ENCODE measurements around the gene NCLN.
"Not testable (repeated sequence)": the region's sequence is repeated elsewhere in the genome, so short reads cannot be mapped to it uniquely, and the experiment has no call there.

NCLN gene

DNA sequence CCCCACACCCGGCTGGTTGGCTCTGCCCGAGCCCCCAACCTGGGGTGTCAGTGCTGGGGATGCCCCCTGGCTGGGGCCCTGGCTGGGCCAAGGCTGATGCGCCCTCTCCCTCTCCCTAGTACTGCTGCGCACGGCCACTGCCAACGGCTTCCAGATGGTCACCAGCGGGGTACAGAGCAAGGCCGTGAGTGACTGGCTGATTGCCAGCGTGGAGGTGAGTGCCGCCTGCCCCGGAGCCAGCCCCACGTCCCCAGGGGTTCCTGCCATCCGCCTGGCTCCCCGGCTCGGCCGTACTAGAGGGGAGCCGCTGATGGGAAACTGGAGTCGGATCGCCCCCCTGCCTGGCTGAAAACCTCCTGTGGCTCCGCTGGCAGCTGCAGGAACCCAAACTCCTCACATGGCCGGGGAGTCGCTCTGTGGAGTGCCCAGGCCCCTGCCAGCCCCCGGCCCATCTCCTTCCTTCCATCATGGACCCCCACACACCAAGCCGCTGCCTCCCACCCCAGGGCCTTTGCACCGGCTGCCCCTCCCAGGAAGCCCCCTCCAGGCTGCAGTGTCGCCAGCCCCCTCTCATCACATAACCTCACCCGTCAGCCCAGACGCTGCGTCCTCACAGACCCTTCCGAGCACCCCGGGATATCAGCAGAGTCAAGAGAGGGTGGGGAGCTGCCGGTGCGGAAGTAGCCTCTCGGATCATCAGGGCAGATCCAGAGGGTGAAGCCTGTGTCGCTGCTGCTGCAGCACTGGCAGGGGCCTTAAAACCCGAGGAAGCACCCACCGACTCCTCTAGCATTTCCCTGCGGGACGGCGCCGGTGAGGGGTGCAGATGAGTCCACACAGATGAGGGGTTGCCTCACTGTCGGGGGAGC, 10.6 kb downstream of the NCLN start:
- Histone ChIP-seq H3K27me3 (ENCODE audit: control insufficient read depth, insufficient read depth, low read length) (no peaks in the 10 kb centered on the region), H3K9me3 (replicated peaks; ENCODE audit: low read length) (no peaks in the 10 kb centered on the region), H3K4me1 (ENCODE audit: control insufficient read depth, insufficient read depth, low read length) (no peaks in the 10 kb centered on the region), H3K4me3 (ENCODE audit: low read length) (no peak overlapping the region), H3K36me3 (ENCODE audit: insufficient read depth, low read length) (peaks cover 16% of the 10 kb centered on the region), H3K4me2 (ENCODE audit: low read length) (no peak overlapping the region), H3K9ac (ENCODE audit: low read depth, low read length) (no peak overlapping the region)

DNA sequence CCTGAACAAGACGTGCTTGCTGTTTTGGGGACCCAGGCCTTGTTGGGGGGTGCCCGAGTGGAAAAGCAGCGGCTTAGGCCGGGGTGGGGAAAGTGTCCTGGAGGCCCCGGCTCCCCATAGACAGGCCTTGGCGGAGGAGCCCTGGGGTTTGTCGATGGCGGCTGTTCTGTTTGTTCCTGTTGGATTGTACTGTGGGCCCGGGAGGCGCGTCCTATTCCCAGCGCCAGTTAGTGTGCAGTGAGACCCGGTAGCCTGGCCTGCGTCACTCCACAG, 11.1 kb downstream of the NCLN start:
- no peak overlapping the region for H3K9ac ChIP-seq (ENCODE audit: low read depth, low read length)
- no peaks in the 10 kb centered on the region for H3K9me3 ChIP-seq (replicated peaks; ENCODE audit: low read length)
- no peaks in the 10 kb centered on the region for H3K4me1 ChIP-seq (ENCODE audit: control insufficient read depth, insufficient read depth, low read length)
- no peak overlapping the region for H3K4me3 ChIP-seq (ENCODE audit: low read length)
- no peaks in the 10 kb centered on the region for H3K27me3 ChIP-seq (ENCODE audit: control insufficient read depth, insufficient read depth, low read length)
- peaks cover 16% of the 10 kb centered on the region for H3K36me3 ChIP-seq (ENCODE audit: insufficient read depth, low read length)
- no peak overlapping the region for H3K4me2 ChIP-seq (ENCODE audit: low read length)

DNA sequence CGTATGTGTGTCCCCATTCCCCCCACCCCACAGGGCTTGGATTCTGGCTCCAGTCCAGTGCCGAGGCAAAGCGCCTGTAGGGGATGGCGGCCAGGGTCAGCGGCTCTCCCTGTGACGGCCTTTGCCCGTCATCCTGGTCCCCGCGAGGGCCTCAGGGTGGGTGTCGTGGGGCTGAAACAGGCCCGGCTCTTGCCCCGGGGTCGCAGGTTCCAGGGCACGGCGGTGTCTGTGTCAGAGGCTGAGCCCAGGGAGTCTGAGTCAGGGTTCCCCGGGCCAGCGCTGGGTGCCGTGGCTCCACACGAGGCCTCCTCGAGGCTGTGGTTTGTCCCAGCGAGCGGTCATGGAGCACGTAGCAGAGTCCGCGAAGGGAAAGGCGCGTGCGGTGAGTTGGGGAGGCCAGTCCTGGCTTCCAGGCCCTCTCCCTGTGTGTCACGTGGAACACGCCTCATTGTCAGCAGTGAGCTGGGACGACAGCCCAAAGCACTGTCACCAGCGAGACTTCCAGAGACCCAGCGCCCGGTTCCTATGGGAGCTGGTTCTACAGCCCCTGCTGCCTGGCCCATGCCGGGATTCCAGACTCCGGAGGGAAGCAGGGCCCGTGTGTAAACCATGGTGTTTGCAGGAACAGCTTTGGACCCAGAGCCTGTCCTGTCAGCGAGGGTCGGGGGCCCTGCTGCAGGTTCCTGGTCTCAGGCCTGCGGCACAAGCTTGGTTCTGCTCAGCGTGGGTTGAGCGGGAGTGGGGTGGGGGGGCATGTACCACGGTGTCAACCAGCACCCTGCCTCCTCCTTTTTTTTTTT, 13.4 kb downstream of the NCLN start:
- no peak overlapping the region for H3K4me3 ChIP-seq (ENCODE audit: low read length)
- no peaks in the 10 kb centered on the region for H3K9me3 ChIP-seq (replicated peaks; ENCODE audit: low read length)
- peaks cover 12% of the 10 kb centered on the region for H3K36me3 ChIP-seq (ENCODE audit: insufficient read depth, low read length)
- no peaks in the 10 kb centered on the region for H3K27me3 ChIP-seq (ENCODE audit: control insufficient read depth, insufficient read depth, low read length)
- no peak overlapping the region for H3K9ac ChIP-seq (ENCODE audit: low read depth, low read length)
- no peak overlapping the region for H3K4me2 ChIP-seq (ENCODE audit: low read length)
- H3K4me1 ChIP-seq (ENCODE audit: control insufficient read depth, insufficient read depth, low read length) = no peaks in the 10 kb centered on the region

DNA sequence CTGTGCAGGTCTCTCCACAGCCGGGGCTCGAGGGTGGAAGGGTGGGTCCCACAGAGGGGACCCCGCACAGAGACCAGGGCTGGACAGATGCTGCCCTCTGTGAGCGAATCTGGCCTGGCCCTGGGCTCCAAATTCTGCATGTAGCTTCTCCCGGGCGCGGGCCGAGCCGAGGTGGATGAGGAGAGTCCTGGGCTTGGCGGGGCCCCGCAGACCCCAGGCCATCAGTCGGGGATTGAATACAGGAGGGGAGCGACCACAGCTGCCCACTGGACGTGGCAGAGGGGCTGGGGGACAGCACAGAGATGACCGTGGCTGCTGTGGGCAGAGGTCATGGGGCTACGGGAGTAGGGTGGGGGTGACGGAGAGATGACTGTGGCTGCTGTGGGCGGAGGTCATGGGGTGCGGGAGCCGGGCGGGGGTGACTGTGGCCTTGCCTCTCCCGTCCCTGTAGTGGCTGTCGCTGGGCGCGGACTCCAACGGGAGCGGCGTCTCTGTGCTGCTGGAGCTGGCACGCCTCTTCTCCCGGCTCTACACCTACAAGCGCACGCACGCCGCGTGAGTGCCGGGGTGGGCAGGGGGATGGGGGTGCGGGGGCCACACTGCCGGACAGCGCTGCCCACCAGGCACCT, 15.5 kb downstream of the NCLN start:
- Histone ChIP-seq H3K4me2 (ENCODE audit: low read length) (no peak overlapping the region), H3K9ac (ENCODE audit: low read depth, low read length) (no peak overlapping the region), H3K4me1 (ENCODE audit: control insufficient read depth, insufficient read depth, low read length) (no peaks in the 10 kb centered on the region), H3K36me3 (ENCODE audit: insufficient read depth, low read length) (peaks cover 16% of the 10 kb centered on the region), H3K9me3 (replicated peaks; ENCODE audit: low read length) (no peaks in the 10 kb centered on the region), H3K4me3 (ENCODE audit: low read length) (no peak overlapping the region), H3K27me3 (ENCODE audit: control insufficient read depth, insufficient read depth, low read length) (no peaks in the 10 kb centered on the region)

DNA sequence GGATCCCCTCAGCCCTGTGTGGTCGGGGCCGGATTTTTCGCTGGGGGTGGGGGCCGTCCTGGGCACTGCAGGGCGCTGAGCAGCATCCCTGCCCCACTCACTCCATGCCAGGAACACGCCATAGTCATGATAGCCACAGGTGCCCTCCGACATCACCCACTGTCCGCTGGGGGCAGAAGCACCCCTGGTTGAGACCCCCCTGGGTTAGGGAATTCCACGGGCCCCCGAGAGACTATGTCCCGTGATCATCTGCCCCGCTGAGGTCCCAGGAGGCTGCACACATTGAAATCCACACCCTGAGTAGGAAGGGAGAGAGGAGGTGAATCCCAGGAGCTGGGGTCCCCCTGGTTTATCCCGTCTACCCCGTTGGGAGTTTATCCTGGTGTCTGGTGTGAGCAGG, 16.2 kb downstream of the NCLN start:
- peaks cover 20% of the 10 kb centered on the region for H3K36me3 ChIP-seq (ENCODE audit: insufficient read depth, low read length)

DNA sequence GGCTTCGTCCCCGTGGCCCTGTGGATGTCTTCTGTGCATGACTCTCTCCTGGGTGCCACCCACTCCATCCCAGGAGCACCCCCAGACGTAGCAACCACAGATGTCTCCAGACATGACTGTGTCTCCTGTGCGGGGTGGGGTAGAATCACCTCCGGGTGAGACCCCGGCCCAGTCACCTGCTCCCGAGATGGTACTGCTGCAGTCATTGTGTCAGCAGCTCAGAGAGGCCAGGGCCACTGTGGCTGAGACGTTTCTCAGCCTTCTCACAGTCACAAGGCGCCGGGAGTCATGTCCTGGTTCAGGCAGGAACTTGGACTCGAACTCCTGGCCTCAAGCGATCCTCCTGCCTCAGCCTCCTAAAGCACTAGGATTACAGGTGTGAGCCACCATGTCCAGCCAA, 16.6 kb downstream of the NCLN start:
- no peak overlapping the region for H3K4me2 ChIP-seq (ENCODE audit: low read length)
- H3K9me3 ChIP-seq (replicated peaks; ENCODE audit: low read length) = no peaks in the 10 kb centered on the region
- no peaks in the 10 kb centered on the region for H3K27me3 ChIP-seq (ENCODE audit: control insufficient read depth, insufficient read depth, low read length)
- H3K9ac ChIP-seq (ENCODE audit: low read depth, low read length) = no peak overlapping the region
- no peaks in the 10 kb centered on the region for H3K4me1 ChIP-seq (ENCODE audit: control insufficient read depth, insufficient read depth, low read length)
- H3K4me3 ChIP-seq (ENCODE audit: low read length) = no peak overlapping the region
- H3K36me3 ChIP-seq (ENCODE audit: insufficient read depth, low read length) = peaks cover 24% of the 10 kb centered on the region

More for the DNA sequence above, 16.2 kb downstream of the NCLN start:
- Histone ChIP-seq H3K4me3 (ENCODE audit: low read length) (no peak overlapping the region), H3K4me2 (ENCODE audit: low read length) (no peak overlapping the region), H3K9me3 (replicated peaks; ENCODE audit: low read length) (no peaks in the 10 kb centered on the region), H3K9ac (ENCODE audit: low read depth, low read length) (no peak overlapping the region), H3K4me1 (ENCODE audit: control insufficient read depth, insufficient read depth, low read length) (no peaks in the 10 kb centered on the region), H3K27me3 (ENCODE audit: control insufficient read depth, insufficient read depth, low read length) (no peaks in the 10 kb centered on the region)

DNA sequence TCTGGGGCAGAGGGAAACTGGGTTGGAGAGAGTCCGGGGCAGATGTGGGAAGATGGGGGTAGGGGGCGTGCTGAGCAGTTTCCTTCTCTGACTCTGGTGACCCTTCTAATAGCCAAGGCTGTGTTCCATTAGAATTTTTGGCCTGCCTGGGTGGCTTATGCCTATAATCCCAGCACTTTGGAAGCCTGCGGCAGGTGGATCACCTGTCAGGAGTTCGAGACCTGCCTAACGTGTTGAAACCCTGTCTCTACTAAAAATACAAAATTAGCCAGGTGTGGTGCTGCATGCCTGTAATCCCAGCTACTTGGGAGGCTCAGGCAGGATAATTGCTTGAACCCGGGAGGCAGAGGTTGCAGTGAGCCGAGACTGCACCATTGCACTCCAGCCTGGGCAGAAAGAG, 17.2 kb downstream of the NCLN start:
- peaks cover 30% of the 10 kb centered on the region for H3K36me3 ChIP-seq (ENCODE audit: insufficient read depth, low read length)
- not testable (repeated sequence) for H3K4me2 ChIP-seq (ENCODE audit: low read length); H3K9ac ChIP-seq (ENCODE audit: low read depth, low read length)

DNA sequence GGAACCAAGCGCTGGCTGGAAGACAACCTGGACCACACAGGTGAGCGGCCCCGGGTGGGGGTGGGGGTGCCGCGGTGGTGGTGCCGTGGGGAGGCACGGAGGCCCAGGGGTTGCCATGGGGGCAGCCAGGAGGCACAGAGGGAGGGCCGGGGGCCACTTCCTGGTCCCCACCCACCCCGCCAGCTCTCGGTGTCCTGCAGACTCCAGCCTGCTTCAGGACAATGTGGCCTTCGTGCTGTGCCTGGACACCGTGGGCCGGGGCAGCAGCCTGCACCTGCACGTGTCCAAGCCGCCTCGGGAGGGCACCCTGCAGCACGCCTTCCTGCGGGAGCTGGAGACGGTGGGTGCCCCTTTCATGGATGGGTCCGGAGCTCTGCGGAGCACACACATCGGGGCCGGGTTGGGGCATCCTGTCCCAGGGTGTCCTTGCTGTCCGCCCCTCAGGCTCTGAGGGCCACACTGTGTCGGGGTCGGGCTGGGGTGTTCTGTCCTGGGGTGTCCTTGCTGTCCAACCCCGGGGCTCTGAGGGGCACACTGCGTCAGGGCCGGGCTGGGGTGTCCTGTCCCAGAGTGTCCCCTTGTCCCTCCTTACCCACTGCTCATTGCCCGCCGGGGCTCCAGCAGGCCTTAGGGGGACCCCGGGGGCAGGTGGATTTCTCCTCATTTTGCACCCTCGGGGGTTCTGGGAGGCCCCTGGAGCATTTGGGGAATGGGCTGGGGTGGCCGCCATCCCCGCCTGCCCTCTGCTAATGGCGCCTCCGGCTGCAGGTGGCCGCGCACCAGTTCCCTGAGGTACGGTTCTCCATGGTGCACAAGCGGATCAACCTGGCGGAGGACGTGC, 18.3 kb downstream of the NCLN start:
- H3K9me3 ChIP-seq (replicated peaks; ENCODE audit: low read length) = no peaks in the 10 kb centered on the region
- H3K27me3 ChIP-seq (ENCODE audit: control insufficient read depth, insufficient read depth, low read length) = no peaks in the 10 kb centered on the region
- no peak overlapping the region for H3K9ac ChIP-seq (ENCODE audit: low read depth, low read length)
- H3K4me3 ChIP-seq (ENCODE audit: low read length) = no peak overlapping the region
- no peaks in the 10 kb centered on the region for H3K4me1 ChIP-seq (ENCODE audit: control insufficient read depth, insufficient read depth, low read length)
- H3K4me2 ChIP-seq (ENCODE audit: low read length) = no peak overlapping the region
- peaks cover 39% of the 10 kb centered on the region for H3K36me3 ChIP-seq (ENCODE audit: insufficient read depth, low read length)

More for the DNA sequence above, 17.2 kb downstream of the NCLN start:
- not testable (repeated sequence) for H3K9me3 ChIP-seq (replicated peaks; ENCODE audit: low read length); H3K27me3 ChIP-seq (ENCODE audit: control insufficient read depth, insufficient read depth, low read length); H3K4me3 ChIP-seq (ENCODE audit: low read length); H3K4me1 ChIP-seq (ENCODE audit: control insufficient read depth, insufficient read depth, low read length)

DNA sequence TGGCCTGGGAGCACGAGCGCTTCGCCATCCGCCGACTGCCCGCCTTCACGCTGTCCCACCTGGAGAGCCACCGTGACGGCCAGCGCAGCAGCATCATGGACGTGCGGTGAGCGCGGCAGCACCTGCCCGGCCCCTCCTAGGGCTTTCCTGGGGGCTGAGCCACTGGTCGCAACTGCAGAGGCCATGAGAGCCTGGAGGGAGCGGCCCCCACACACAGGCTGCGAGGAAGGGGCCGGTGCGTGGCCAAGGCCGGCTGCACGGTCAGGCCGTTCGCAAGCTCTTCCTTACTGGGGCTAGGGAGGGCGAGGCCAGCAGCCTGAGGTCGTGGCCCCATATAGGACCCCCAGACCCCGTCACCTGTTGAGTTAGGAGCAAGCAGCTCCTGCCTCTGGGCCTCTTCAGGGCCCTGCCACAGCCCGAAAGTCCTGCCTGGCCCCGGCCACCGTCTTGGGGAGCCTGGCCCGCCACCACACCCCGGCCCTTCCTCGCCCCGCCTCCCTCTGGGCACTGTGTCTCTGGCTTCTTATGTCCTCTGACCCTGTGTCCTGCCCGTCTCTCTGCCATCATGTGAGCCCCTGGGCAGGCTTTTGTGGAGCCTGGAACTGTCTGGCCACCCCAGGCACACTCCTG, 19.0 kb downstream of the NCLN start:
- H3K9ac ChIP-seq (ENCODE audit: low read depth, low read length) = no peak overlapping the region
- no peaks in the 10 kb centered on the region for H3K9me3 ChIP-seq (replicated peaks; ENCODE audit: low read length)
- no peak overlapping the region for H3K4me2 ChIP-seq (ENCODE audit: low read length)
- no peaks in the 10 kb centered on the region for H3K4me1 ChIP-seq (ENCODE audit: control insufficient read depth, insufficient read depth, low read length)
- no peak overlapping the region for H3K4me3 ChIP-seq (ENCODE audit: low read length)
- H3K27me3 ChIP-seq (ENCODE audit: control insufficient read depth, insufficient read depth, low read length) = no peaks in the 10 kb centered on the region
- peaks cover 39% of the 10 kb centered on the region for H3K36me3 ChIP-seq (ENCODE audit: insufficient read depth, low read length)

DNA sequence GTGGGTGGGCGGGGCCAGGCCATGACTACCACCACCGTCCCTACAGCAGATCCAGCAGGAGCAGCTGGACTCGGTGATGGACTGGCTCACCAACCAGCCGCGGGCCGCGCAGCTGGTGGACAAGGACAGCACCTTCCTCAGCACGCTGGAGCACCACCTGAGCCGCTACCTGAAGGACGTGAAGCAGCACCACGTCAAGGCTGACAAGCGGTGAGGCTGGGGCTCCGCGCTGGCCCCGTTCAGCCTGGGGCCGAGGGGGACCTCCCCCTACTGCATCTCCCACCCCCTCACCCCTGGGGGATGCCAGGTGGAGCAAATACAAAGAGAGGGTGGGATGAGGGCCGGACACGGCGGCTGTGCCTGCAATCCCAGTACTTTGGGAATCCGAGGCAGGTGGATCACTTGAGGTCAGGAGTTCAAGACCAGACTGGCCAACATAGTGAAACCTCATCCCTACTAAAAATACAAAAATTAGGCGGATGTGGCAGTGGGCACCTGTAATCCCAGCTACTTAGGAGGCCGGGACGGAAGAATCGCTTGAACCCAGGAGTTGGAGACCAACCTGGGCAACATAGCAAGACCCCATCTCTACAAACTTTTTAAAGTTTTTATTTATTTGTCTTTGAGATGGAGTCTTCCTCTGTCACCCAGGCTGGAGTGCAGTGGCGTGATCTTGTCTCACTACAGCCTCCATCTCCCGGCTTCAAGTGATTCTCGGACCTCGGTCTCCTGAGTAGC, 20.7 kb downstream of the NCLN start:
- H3K4me3 ChIP-seq (ENCODE audit: low read length) = no peak overlapping the region
- no peaks in the 10 kb centered on the region for H3K4me1 ChIP-seq (ENCODE audit: control insufficient read depth, insufficient read depth, low read length)
- no peak overlapping the region for H3K9ac ChIP-seq (ENCODE audit: low read depth, low read length)
- H3K9me3 ChIP-seq (replicated peaks; ENCODE audit: low read length) = no peaks in the 10 kb centered on the region
- H3K27me3 ChIP-seq (ENCODE audit: control insufficient read depth, insufficient read depth, low read length) = no peaks in the 10 kb centered on the region
- peaks cover 39% of the 10 kb centered on the region for H3K36me3 ChIP-seq (ENCODE audit: insufficient read depth, low read length)
- H3K4me2 ChIP-seq (ENCODE audit: low read length) = no peak overlapping the region

All from skeletal muscle satellite cell (primary cell).